ENCODE data around the gene MUS81.

MUS81 gene

DNA sequence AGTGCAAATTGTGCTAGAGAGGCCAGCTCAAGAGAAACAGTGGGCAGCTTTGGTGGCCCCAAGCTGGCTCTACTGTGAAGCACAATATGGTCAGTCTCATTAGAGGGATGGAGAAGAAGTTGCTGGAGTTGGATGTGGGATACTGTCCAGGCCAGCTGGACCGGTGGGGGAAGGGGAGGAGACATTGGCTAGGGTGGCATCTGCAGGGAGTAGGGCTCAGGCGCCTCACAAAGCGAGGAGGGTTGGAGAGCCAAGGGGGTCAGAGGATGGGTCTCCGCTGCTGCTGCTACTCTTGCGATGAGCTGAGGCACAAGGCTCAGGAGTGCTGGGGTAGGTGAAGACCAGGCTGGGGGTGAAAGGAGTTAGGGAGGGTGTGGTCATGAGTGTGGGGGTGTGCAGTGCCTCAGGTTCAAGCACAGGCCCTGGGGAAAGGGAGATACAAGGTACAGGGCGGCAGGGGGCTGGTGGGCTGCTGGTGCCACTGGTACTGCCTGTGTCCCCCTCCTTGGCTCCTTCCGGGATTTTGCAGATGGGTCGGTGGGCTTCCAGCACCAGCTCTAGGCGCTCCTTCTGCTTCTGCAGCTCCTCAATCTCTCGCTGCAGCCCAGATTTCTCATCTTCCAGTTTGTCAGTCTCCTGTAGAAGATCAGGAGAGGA, 32.6 kb downstream of the MUS81 start:
- DNase-seq (ENCODE audit: low spot score): no peak

DNA sequence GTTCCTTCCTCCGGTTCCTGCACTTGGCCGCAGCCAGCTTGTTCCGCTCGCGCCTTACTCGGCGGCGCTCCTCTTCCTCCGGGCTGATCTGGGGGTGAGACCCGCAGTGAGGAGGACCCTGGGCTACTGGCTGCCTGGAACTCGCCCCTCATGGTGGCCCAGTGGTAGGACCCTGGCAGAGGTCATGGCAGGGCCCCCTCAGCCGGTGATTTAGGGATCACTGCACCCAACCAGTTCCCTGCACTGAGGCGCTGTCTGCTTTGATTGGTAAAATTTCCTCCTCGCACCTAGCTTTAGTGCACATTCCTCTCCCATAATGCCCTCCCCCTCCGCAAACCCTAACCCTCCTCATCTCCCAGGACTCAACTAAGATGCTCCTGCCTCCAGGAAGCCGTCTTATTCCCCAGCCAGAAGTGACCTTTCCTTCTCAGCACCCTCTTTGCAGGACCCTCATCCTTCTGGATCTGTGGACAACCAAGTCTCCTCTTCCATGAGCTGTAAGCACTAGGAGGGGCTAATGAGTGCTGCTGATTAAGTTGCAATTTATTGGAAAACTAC, 33.9 kb downstream of the MUS81 start:
- DNase-seq (ENCODE audit: low spot score): no peak

DNA sequence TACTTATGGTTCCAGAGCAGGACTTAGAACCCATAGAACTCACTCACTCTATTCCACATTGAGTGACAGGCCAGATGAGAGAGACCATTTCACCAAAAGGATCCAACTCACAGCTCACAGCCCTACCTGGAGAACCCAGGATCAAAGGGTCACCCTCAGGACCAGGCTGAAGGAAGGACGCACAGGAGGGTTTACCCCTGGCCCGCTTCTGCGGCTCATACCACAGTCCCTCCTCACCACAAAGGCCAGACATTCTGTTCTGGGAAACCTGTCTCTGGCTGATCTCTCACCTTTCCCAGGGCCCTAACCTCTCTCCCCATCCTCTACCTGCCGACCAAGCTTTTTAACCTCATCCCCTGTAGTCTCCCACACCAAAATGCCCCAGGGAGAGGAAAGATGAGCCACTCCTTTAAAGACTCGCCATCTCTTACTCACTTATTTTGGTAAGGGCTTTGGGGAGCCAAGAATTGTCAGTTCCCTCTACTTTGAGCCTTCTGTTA, 35.3 kb downstream of the MUS81 start:
- DNase-seq (ENCODE audit: low spot score): no peak

DNA sequence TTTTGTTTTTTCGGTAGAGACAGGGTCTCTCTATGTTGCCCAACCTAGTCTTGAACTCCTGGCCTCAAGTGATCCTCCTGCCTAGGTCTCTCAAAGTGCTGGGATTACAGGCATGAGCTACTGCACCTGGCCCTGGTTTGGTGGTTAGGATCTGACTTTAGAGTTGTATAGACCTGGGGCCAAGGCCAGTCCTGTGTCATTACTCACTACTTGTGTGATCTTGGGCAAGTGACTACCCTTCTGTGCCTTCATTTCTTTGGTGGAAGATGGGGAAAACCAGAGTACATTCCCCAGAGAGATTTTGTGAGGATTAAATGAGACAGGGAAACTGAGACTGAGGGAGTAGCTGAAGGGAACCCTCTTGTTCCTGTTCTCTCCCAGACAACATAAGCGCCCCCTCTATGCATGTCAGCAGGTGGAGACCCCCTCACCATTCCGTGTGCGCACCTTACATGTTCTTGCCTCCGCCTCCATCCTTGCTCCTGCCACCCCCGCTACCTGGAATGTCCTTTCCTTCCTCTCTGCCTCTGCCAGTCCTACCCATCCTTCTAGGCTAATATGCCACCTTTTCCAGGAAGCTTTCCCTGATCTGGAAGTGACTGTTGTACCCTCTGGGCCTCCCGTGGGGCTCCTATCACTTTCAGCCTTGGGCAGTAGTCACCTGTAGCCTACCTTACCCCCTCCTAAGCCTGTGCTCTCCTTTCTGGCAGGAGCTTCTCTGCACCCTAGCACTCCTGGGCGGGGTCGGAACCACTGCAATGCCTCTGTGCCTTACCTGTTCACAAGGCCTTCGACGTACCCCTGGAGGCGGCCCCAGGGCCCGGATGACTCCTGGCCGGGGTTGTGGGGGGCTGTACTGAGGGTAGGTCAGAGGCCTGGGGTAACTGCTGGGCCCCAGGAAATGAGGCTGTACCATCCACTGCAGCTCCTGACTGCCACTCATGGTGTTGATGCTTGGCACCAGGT, 36.1 kb downstream of the MUS81 start:
- DNase-seq (ENCODE audit: low spot score): no peak

DNA sequence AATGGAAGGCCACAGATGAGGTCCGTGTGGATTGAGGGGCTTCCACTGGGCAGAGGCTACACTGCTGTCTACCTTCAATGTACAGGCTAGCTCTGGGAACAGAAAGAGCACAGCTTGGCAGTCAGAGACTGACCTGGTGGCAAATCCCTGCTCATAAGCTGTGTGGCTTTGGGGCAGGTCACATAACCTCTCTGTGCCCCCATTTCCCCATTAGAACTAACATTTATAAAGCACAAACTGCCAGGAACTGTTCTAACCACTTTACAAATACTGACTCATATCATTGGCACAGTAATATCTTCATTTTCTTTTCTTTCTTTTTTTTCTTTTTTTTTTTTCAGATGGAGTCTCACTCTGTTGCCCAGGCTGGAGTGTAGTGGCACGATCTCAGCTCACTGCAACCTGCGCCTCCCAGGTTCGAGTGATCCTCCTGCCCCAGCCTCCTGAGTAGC, 36.8 kb downstream of the MUS81 start:
- no peak for DNase-seq (ENCODE audit: low spot score)

DNA sequence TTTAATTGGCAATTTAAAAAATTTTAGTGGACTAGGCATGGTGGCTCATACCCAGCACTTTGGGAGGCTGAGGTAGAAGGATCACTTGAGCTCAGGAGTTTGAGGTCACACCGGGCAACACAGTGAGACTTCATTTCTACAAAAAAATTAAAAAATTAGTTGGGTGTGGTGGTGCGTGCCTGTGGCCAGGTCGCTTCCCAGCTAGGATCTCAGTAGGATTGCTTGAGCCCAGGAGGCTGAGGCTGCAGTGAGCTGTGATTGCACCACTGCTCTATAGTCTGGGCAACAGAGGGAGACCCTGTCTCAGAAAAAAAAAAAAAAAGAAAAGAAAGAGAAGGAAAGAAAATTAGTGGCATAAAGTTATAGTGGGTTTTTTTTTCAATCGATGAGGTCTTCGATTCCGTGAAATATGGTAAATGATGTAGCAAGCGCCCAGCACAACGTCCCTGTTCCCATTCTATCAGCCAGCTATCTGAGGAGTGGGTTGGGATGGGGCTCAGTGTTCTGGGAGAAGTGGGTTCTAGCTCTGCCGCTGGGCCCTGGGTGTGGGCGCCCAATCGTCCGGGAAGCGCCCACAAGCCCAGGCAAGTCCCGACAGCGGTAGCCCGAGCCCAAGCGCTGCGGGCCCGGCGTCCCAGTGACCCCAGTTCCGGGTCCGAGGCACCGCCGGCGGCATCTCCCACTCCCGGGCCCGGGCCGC, 38.6 kb downstream of the MUS81 start:
- DNase-seq (ENCODE audit: low spot score): no peak

DNA sequence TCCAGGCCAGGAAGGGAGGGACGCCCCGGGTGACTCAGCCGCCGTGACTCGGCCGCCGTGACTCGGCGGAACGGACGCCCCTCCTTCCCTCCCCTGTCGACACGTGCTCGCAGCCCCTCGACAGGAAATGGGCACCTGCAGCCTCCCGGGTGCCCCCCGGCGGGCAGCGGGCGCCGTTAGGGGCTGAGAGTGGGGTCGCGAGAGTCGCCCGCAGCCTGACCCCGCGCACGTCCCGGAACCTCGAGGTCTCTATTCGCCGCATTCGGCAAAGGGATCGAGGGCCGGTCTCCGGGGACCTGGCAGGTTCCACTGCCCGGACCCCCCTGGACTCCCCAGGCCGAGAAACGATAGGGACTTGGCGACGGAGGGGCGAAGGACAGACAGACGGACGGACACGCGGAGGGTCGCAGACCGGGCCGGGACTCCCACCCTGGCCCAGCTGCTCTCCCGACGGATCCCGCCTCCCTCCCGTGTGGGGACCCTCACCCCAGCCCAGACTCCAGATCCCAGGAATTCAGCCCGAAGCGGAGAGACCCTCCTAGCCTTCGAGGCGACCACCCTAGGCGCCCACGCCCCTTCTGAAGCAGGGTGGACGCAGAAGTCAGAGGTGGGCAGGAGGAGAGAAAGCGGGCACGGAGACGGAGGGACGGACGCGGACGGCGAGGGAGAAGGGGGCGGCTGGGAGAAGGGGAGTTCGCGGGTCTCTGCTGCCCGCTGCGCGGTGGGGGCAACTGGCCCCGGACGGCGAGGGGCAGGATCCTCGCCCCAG, 39.3 kb downstream of the MUS81 start:
- DNase-seq (ENCODE audit: low spot score): peak; percentile 60

DNA sequence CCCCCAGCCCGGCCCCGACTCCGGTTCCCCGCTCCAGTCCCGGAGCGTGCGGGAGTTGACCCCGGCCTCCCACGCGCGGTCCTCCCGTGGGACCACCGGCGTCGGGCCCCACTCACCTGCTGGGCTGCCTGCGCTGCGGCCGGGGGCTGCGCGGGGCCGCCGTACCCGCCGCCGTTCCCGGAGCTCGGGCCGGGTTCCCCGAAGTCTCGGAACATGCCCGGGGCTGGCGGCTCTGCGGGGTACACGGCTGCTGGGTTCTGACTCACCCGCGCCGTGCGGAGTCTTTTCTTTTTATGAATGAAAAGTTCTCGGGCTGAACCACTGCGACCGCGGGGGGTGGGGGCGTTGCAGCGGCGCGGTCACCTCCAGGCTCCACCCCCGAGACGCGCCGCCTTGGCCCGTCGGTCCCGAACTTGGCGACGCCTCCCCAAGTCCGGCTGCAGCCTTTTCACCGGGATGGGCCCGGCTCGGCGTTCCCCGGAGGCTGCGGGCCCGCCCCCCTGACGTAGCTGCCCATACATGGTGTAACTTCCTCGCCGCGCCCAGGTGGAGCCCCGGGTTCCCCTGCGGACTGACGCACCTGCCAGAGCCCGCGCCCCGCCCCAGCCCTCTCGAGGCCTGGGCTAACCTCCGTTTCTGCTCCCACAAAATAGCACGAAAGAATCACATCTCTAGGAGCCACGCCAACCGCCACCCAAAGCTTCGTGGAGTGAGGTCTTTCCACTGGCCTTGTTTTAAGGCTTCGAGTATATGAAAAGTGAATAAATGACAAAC, 40.1 kb downstream of the MUS81 start, which contains the start of gene FOSL1:
FOSL1 (minus strand) TSS at position 264 of the 774 bp plus-strand sequence; CDS start at position 215, 49 bp downstream.
- peak; percentile 95 for DNase-seq (ENCODE audit: low spot score)

DNA sequence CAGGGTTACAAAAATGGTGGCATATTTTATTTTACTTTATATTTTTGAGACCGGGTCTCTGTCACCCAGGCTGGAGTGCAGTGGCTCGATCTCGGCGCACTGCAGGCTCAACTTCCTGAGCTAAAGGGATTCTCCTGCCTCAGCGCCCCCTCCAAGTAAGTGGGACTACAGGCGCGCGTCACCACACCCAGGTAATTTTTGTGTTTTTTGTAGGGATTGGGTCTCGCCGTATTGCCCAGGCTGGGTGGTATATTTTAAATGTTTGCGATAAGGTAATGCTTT, 40.6 kb downstream of the MUS81 start:
- DNase-seq (ENCODE audit: low spot score): no peak

DNA sequence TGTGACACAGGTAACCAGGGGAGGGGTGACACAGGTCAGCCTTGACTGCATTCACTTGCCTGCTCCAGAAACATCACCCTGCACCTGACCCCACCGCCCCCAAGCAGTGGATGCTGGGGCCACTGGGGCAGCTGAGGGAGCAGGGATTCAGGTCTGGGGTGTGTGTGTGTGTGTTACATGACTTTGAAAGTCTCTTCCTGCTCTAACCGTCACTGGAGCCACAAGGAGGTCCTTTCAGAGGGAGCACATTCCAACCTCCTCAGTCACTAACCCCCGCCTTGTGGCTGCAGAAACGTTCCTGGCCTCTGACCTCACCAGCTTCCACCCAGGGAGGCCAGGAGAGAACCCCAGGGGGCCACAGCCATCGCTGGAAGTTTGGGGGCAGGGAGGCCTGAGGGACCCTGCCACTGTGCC, 42.8 kb downstream of the MUS81 start:
- no peak for DNase-seq (ENCODE audit: low spot score)

DNA sequence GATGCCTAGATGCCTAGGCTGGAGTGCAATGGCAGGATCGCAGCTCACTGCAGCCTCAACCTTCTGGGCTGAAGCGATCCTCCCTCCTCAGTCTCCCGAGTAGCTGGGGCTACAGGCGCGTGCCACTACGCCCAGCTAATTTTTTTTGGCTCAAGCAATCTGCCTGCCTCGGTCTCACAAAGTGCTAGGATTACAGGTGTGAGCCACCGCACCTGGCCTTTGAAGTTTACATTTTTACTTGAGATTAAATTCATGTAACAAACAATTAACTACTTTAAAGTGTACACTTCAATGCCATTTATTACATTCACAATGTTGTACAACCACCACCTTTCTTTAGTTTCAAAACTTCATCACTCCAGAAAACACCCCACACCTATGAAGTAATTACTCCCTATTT, 43.5 kb downstream of the MUS81 start:
- no peak for DNase-seq (ENCODE audit: low spot score)

DNA sequence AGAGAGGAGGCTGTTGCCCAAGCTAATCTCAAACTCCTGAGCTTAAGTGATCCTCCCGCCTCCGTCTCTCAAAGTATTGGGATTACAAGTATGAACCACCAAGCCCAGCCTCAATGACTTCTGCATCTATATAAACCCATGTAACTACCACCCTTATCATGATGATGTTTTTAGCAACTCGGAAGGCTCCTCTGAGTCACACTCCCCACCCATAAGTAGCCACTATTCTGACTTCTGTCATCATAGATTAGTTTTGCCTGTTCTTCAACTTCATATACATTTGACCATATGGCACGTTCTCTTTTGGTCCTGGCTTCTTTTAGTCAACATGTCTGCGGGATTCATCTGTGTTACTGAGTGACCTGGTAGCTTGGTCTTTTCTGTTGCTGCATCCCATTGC, 46.4 kb downstream of the MUS81 start:
- DNase-seq (ENCODE audit: low spot score): no peak

DNA sequence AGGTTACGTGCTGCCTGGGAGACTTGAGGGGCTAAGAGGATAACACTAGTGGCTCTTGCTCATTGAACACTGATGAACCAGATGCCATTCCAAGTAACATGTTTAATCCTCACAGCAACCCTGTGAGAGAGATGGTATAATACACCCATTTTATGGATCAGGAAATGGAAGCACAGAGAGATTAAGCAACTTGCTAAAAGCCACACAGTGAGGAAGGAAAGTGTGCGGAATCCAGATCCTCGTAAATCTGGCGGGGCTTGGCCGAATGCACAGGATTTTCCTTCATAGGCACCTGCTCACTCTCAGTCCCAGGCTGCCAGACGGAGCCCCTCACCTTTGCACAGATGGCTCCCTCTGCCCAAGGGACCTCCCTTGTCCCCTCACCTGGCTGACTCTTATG, 47.6 kb downstream of the MUS81 start:
- DNase-seq (ENCODE audit: low spot score): no peak

DNA sequence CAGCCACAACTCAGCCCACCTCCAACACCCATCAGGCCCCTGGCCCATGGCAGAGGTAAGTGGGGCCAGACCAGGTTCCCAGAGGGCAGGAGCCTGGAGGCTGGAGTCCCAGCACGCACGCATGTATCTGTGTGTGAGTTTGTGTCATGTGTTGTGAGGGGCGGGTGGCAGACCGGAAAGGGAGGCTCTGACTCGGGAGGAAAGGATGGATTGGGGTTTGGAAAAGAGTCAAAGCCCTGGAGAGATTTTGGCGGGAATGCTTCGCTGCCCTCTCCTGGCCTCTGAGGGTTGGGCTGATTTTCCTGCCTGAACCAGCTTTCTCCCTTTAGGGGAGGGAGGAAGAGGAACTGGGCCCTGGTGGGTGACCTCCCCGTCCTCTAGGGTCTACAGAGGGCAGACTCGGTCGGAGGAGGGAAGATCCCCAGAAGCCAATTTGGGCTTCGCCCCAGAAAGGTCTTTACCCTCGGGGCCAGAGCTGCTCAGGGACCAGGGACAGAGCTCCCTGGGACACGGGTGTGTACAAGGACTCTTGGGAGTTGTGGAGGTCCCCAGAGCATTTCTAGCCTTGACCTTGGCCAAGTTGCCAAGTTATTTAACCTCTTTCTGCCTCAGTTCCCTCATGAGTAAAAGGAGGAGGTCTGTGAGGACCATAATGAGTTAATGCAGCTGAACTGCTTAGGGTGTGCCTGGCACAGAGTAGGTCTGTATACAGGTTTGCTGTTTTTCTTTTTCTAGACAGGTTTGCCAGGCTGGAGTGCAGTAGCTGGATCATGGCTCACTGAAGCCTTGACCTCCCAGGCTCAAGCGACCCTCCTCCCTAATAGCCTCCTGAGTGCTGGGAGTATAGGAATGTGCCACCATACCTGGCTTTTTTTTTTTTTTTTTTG, 51.7 kb downstream of the MUS81 start:
- DNase-seq (ENCODE audit: low spot score): no peak

DNA sequence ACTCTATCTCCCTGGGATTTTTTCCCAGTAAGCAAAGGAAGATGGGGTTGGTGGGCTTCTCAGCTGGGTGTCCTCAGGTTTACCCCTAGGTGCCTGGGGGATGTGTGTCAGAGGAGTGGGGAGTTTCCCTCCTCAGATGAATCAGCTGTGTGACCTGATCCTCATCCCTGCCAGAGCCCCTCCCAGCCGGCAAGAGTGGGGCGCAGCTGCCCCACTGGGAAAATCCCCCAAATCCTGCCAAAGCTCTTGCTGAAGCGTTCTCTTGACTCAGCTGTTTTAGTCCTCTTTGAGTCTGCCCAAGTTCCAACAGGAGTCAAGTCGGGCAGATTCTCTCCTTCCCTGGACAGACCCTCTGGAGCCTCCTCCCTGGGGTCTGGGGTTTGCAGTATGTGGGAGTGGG, 52.6 kb downstream of the MUS81 start:
- DNase-seq (ENCODE audit: low spot score): no peak

DNA sequence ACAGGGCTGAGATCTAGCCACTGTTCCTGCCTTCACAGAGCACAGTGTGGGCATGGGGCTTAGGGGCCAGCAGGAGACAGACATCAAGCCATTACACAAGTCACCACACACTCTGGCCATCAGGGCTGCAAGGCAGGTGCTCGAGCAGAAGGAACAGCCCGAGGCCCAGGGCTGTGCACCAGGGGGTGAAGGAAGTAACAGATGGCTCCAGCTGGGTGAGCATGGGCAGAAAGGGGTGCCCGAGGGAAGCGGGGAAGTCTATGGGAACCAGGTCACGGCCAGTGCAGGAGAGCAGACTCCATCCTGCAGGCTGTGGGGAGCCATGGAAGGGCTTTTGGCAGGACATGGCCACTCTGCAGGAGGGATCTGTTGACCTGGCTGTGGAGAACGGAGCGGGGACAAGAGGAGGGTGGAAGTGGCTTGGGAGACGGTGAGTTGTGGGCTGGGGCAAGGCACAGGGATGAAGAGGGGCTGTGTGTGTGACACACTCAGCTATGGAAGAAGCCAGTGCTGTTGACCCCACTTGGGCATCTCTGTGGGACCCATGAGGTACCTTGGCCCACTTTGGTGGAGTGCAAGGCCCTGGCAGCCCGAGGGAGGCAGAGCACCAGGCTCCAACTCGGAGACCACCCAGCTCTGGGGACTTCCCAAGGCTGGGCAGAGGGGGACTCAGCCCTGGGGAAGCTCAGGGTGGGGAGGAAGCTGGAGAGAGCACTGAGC, 55.0 kb downstream of the MUS81 start:
- DNase-seq (ENCODE audit: low spot score): no peak

DNA sequence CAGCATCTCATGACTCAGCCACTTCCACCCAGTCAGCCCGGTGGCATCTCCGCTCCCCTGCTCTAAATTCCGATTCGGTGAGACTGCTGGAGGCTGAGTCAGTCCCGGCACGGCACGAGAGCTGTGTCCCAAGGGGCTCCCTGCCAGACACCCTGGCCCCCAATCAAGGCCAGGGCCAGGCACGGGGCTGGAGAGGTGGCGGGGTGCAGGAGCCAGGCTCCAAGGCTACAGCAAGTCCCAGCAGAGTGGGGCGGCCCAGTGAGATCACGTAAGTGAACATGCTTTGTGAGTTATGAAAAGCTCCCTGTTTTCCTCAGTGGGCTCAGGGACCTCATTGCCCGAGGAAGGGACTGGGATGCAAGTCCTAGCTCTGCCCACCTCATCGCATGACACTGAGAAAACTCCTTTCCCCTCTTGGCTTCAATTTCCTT, 55.6 kb downstream of the MUS81 start:
- DNase-seq (ENCODE audit: low spot score): no peak
